ENCODE results near the gene PIGT. TPM values are rescaled to one million over a fixed set of nuclear protein-coding genes. Genes with fewer than 3 reads are reported as not detected.

The PIGT gene
- total RNA-seq, 1 experiment from 2014 or later, result 101 TPM

GRCh38 chr20:45452772-45453691 is 37.1 kb downstream of the PIGT start:
- H3K79me2 ChIP-seq (ENCODE audit: low read depth), result no peaks in the 10 kb centered on the region
- H3K4me2 ChIP-seq, result no peak overlapping the region
- DNase-seq, result no peak
- ChIA-PET POLR2A (ENCODE audit: unreplicated experiment) (interaction anchor here (0.5 kb wide), 1 partner anchor 29 kb away, joined by 3 read pairs; no protein-coding TSS in a partner anchor), CTCF (interaction anchor here (0.8 to 1.2 kb wide), 2 partner anchors 16 to 79 kb away, joined by 3 read pairs; no protein-coding TSS in a partner anchor)
- H3K36me3 ChIP-seq (ENCODE audit: low read depth), result no peaks in the 10 kb centered on the region
- H2AFZ ChIP-seq, result no peak overlapping the region
- TF ChIP-seq, protein P1, sequence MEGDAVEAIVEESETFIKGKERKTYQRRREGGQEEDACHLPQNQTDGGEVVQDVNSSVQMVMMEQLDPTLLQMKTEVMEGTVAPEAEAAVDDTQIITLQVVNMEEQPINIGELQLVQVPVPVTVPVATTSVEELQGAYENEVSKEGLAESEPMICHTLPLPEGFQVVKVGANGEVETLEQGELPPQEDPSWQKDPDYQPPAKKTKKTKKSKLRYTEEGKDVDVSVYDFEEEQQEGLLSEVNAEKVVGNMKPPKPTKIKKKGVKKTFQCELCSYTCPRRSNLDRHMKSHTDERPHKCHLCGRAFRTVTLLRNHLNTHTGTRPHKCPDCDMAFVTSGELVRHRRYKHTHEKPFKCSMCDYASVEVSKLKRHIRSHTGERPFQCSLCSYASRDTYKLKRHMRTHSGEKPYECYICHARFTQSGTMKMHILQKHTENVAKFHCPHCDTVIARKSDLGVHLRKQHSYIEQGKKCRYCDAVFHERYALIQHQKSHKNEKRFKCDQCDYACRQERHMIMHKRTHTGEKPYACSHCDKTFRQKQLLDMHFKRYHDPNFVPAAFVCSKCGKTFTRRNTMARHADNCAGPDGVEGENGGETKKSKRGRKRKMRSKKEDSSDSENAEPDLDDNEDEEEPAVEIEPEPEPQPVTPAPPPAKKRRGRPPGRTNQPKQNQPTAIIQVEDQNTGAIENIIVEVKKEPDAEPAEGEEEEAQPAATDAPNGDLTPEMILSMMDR (conservative IDR thresholded peaks at IDR 0.05), result no peak
- TF ChIP-seq EZH2 (IDR thresholded peaks at IDR 0.05; ENCODE audit: low read depth), result no peak
- H3K9me3 ChIP-seq (ENCODE audit: insufficient read depth, low read depth), result no peaks in the 10 kb centered on the region
- BruUV-seq (replicated peaks), result no TSS peak
- H4K20me1 ChIP-seq (ENCODE audit: insufficient read depth), result no peaks in the 10 kb centered on the region
- no peaks in the 10 kb centered on the region for H3K27me3 ChIP-seq (ENCODE audit: insufficient read depth, low read depth)
- no peak overlapping the region for H3K4me3 ChIP-seq
- intact Hi-C loops (cut with micrococcal nuclease; ENCODE audit: unreplicated experiment), result no loop called here
- peaks cover 8% of the 10 kb centered on the region; the same call in 1 of the 2 replicates for H3F3A ChIP-seq (ENCODE audit: insufficient read depth, low read depth)
- no peak overlapping the region for H3K27ac ChIP-seq
- no peaks in the 10 kb centered on the region; the same call in 1 of the 2 replicates for H3K9me2 ChIP-seq (ENCODE audit: insufficient read depth)
- H3K4me1 ChIP-seq (replicated peaks; ENCODE audit: insufficient read depth), result peaks cover 6% of the 10 kb centered on the region; the same call in 1 of the 2 replicates

DNA sequence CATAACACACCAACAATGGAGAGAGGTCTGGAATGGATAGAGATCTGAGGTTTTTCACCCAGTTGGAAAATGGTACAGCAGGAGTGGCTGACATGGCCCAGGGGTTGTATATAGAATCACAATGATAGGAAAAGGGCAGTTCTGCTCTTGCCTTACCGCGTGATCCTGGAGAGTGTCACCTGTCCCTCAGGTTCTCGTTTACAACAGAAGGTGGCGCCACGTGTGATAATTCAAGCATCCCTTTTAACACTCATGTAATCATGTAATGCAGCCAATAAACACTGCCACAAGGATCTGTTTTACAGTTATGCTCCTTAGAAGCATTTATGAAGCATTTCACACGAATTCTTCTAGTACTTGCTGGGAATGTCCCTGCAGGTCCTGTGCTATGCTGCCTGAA is 40.7 kb downstream of the PIGT start:
- CTCF ChIA-PET, result interaction anchor here (1.0 kb wide), 1 partner anchor 133 kb away, joined by 4 read pairs; no protein-coding TSS in a partner anchor
- no peaks in the 10 kb centered on the region for H3K79me2 ChIP-seq (ENCODE audit: low read depth)

GRCh38 chr20:45459606-45460005 is 43.7 kb downstream of the PIGT start:
- H3F3A ChIP-seq (ENCODE audit: insufficient read depth, low read depth), result peaks cover 12% of the 10 kb centered on the region
- no peak overlapping the region for H3K27ac ChIP-seq
- H2AFZ ChIP-seq, result 0 out of 2 replicates have a peak overlapping the region, but pooled peaks have one; percentile 1
- intact Hi-C loops (cut with micrococcal nuclease; ENCODE audit: unreplicated experiment), result loop anchor here (5.0 to 10.0 kb wide), 3 partner anchors 133 to 315 kb away; partner anchors contain the start of gene WFDC10A
- no peaks in the 10 kb centered on the region for H3K27me3 ChIP-seq (ENCODE audit: insufficient read depth, low read depth)
- peak in 1 of 2 experiments; percentile 54 for DNase-seq
- peak overlapping the region; percentile 3; the same call in 1 of the 2 replicates for H3K4me2 ChIP-seq
- H3K4me1 ChIP-seq (replicated peaks; ENCODE audit: insufficient read depth), result peaks cover 14% of the 10 kb centered on the region; the same call in 1 of the 2 replicates
- no peaks in the 10 kb centered on the region for H3K36me3 ChIP-seq (ENCODE audit: low read depth)
- H3K9me3 ChIP-seq (ENCODE audit: insufficient read depth, low read depth), result no peaks in the 10 kb centered on the region
- H3K79me2 ChIP-seq (ENCODE audit: low read depth), result no peaks in the 10 kb centered on the region
- BruUV-seq (replicated peaks), result no TSS peak
- H3K9me2 ChIP-seq (ENCODE audit: insufficient read depth), result no peaks in the 10 kb centered on the region
- TF ChIP-seq, protein P1 (conservative IDR thresholded peaks at IDR 0.05), result peak; percentile 53
- no peak for TF ChIP-seq EZH2 (IDR thresholded peaks at IDR 0.05; ENCODE audit: low read depth)
- no peak overlapping the region for H3K4me3 ChIP-seq
- POLR2A ChIA-PET (ENCODE audit: unreplicated experiment), result interaction anchor here (0.6 kb wide), 2 partner anchors 118 to 123 kb away, joined by 3 to 5 read pairs; no protein-coding TSS in a partner anchor
- CTCF ChIA-PET, result no interaction called here
- H4K20me1 ChIP-seq (ENCODE audit: insufficient read depth), result no peaks in the 10 kb centered on the region

More for the DNA sequence above, 40.7 kb downstream of the PIGT start:
- TF ChIP-seq, protein P1 (conservative IDR thresholded peaks at IDR 0.05), result peak; percentile 53
- no peak for TF ChIP-seq EZH2 (IDR thresholded peaks at IDR 0.05; ENCODE audit: low read depth)
- intact Hi-C loops (cut with micrococcal nuclease; ENCODE audit: unreplicated experiment), result loop anchor here (5.0 kb wide), 1 partner anchor 136 kb away; no protein-coding TSS in a partner anchor
- Histone ChIP-seq H3K4me3 (no peak overlapping the region), H3K27ac (no peak overlapping the region), H3K4me2 (no peak overlapping the region), H3K4me1 (replicated peaks; ENCODE audit: insufficient read depth) (peaks cover 14% of the 10 kb centered on the region; the same call in 1 of the 2 replicates), H3K9me2 (ENCODE audit: insufficient read depth) (no peaks in the 10 kb centered on the region), H4K20me1 (ENCODE audit: insufficient read depth) (no peaks in the 10 kb centered on the region), H3K9me3 (ENCODE audit: insufficient read depth, low read depth) (no peaks in the 10 kb centered on the region), H2AFZ (no peak overlapping the region), H3K36me3 (ENCODE audit: low read depth) (no peaks in the 10 kb centered on the region), H3F3A (ENCODE audit: insufficient read depth, low read depth) (peaks cover 12% of the 10 kb centered on the region), H3K27me3 (ENCODE audit: insufficient read depth, low read depth) (no peaks in the 10 kb centered on the region)
- no TSS peak for BruUV-seq (replicated peaks)
- peak in 1 of 2 experiments; percentile 39 for DNase-seq
- POLR2A ChIA-PET (ENCODE audit: unreplicated experiment), result interaction anchor here (0.6 to 0.7 kb wide), 2 partner anchors 525 to 976 kb away, joined by 3 to 4 read pairs; no protein-coding TSS in a partner anchor
